ENCODE measurements around the gene GLYATL3.

GLYATL3 gene

GRCh38 chr6:49514571-49515484 is 15.1 kb downstream of the GLYATL3 start:
- DNase-seq (ENCODE audit: low spot score): no peak

- no peak for DNase-seq (ENCODE audit: low spot score)
Measured at GRCh38 chr6:49515485-49516146, 15.9 kb downstream of the GLYATL3 start.

- no peak for DNase-seq (ENCODE audit: low spot score)
Measured at GRCh38 chr6:49516147-49516505, 16.4 kb downstream of the GLYATL3 start.

GRCh38 chr6:49517919-49518318 is 18.2 kb downstream of the GLYATL3 start:
- DNase-seq (ENCODE audit: low spot score): no peak

GRCh38 chr6:49519660-49520059 is 19.9 kb downstream of the GLYATL3 start:
- DNase-seq (ENCODE audit: low spot score): no peak

GRCh38 chr6:49522710-49523593 is 23.2 kb downstream of the GLYATL3 start:
- DNase-seq (ENCODE audit: low spot score): no peak

- DNase-seq (ENCODE audit: low spot score): no peak
Measured at GRCh38 chr6:49523901-49524300, 24.2 kb downstream of the GLYATL3 start.

GRCh38 chr6:49524541-49524940 is 24.8 kb downstream of the GLYATL3 start:
- no peak for DNase-seq (ENCODE audit: low spot score)

- DNase-seq (ENCODE audit: low spot score): no peak
Measured at GRCh38 chr6:49526598-49526997, 26.9 kb downstream of the GLYATL3 start.

GRCh38 chr6:49527320-49527719 is 27.6 kb downstream of the GLYATL3 start:
- DNase-seq (ENCODE audit: low spot score): no peak

GRCh38 chr6:49528571-49528970 is 28.8 kb downstream of the GLYATL3 start:
- DNase-seq (ENCODE audit: low spot score): peak; percentile 73

- DNase-seq (ENCODE audit: low spot score): no peak
Measured at GRCh38 chr6:49530141-49530776, 30.5 kb downstream of the GLYATL3 start.

GRCh38 chr6:49531774-49532569 is 32.2 kb downstream of the GLYATL3 start:
- peak; percentile 87 for DNase-seq (ENCODE audit: low spot score)

GRCh38 chr6:49535795-49536194 is 36.1 kb downstream of the GLYATL3 start:
- no peak for DNase-seq (ENCODE audit: low spot score)

- DNase-seq (ENCODE audit: low spot score): no peak
Measured at GRCh38 chr6:49539102-49539501, 39.4 kb downstream of the GLYATL3 start.

- DNase-seq (ENCODE audit: low spot score): no peak
Measured at GRCh38 chr6:49540614-49541013, 40.9 kb downstream of the GLYATL3 start.

- DNase-seq (ENCODE audit: low spot score): peak; percentile 58
Measured at GRCh38 chr6:49541210-49541724, 41.5 kb downstream of the GLYATL3 start.

GRCh38 chr6:49541936-49542335 is 42.2 kb downstream of the GLYATL3 start:
- no peak for DNase-seq (ENCODE audit: low spot score)

- no peak for DNase-seq (ENCODE audit: low spot score)
Measured at GRCh38 chr6:49543087-49543858, 43.5 kb downstream of the GLYATL3 start.

- DNase-seq (ENCODE audit: low spot score): no peak
Measured at GRCh38 chr6:49546331-49546730, 46.6 kb downstream of the GLYATL3 start.

All from SW480 (cell line).